SU-DHL-6 (cell line): ENCODE results near the gene NTRK2.

Experiments used
- H2AFZ ChIP-seq: fragments of 200-600 bp; sonication (generic); 2 replicates; pipeline ENCODE4 v1.6.1; 2014; ENCODE audit warnings: low read depth, mild to moderate bottlenecking, moderate library complexity, mixed read lengths, antibody characterized with exemption, low read length; ENCODE audit not compliant: severe bottlenecking
- H3F3A ChIP-seq: fragments of 200-600 bp; shearing (Covaris generic); 2 replicates; pipeline ENCODE4 v1.6.0; 2016; ENCODE audit warnings: antibody characterized with exemption, mild to moderate bottlenecking; ENCODE audit not compliant: insufficient read depth
- H3K27ac ChIP-seq: fragments of 200-600 bp; sonication (generic); 2 replicates; pipeline ENCODE4 v1.5.1; 2016; ENCODE audit warnings: low read depth, mild to moderate bottlenecking, low read length, moderate library complexity, mixed read lengths
- H3K27me3 ChIP-seq: fragments of 200-600 bp; sonication (generic), shearing (Covaris generic); 2 replicates; pipeline ENCODE4 v1.6.0; 2014; ENCODE audit warnings: mild to moderate bottlenecking, low read length
- H3K36me3 ChIP-seq: fragments of 200-600 bp; sonication (generic); 2 replicates; pipeline ENCODE4 v1.6.1; 2014; ENCODE audit warnings: mild to moderate bottlenecking, low read length, mixed read lengths
- H3K4me2 ChIP-seq: fragments of 300-600, 200-600 bp; shearing (Covaris generic), sonication (generic); 2 replicates; pipeline ENCODE4 v1.6.0; 2014; ENCODE audit warnings: low read length, low read depth, mild to moderate bottlenecking; ENCODE audit not compliant: poor library complexity, severe bottlenecking
- H3K4me3 ChIP-seq: fragments of 200-600 bp; sonication (generic); 2 replicates; pipeline ENCODE4 v1.5.1; 2014; ENCODE audit warnings: antibody characterized with exemption, low read length, mild to moderate bottlenecking, mixed read lengths; ENCODE audit not compliant: insufficient read depth, poor library complexity, severe bottlenecking
- H3K79me2 ChIP-seq: fragments of 200-600 bp; sonication (generic); 2 replicates; pipeline ENCODE4 v1.6.1; 2014; ENCODE audit warnings: mild to moderate bottlenecking, low read length, moderate library complexity; ENCODE audit not compliant: insufficient read depth
- H3K9ac ChIP-seq: fragments of 200-600 bp; sonication (generic); 2 replicates; pipeline ENCODE4 v1.7.0; 2014; ENCODE audit warnings: mild to moderate bottlenecking, low read length
- H3K9me2 ChIP-seq: fragments of 200-600 bp; sonication (generic); replicated peaks from 2 replicates; pipeline ENCODE4 v1.6.1; 2014; ENCODE audit warnings: low read length; ENCODE audit not compliant: insufficient read depth
- H3K9me3 ChIP-seq: fragments of 200-600 bp; sonication (generic); 2 replicates; pipeline ENCODE4 v1.6.1; 2014; ENCODE audit warnings: low read length, mixed read lengths; ENCODE audit not compliant: insufficient read depth
- H4K20me1 ChIP-seq: fragments of 200-600 bp; sonication (generic); 2 replicates; pipeline ENCODE4 v1.6.1; 2014; ENCODE audit warnings: low read depth, mild to moderate bottlenecking, antibody characterized with exemption, low read length, moderate library complexity, mixed read lengths
- EZH2phosphoT487 ChIP-seq: fragments of 200-600 bp; sonication (generic), shearing (Covaris generic); conservative IDR thresholded peaks from 2 replicates; pipeline ENCODE4 v1.6.1; 2018; ENCODE audit warnings: mild to moderate bottlenecking, antibody characterized with exemption, low read length, moderate library complexity, mixed read lengths
- TF ChIP-seq, protein P1 (sequence below): fragments of 200-600 bp; sonication (generic); IDR thresholded peaks from one replicate; pipeline ENCODE4 v1.5.1; 2017; ENCODE audit warnings: antibody characterized with exemption, mild to moderate bottlenecking, low read length, moderate library complexity; ENCODE audit not compliant: insufficient read depth, poor library complexity, severe bottlenecking

Gene NTRK2

DNA sequence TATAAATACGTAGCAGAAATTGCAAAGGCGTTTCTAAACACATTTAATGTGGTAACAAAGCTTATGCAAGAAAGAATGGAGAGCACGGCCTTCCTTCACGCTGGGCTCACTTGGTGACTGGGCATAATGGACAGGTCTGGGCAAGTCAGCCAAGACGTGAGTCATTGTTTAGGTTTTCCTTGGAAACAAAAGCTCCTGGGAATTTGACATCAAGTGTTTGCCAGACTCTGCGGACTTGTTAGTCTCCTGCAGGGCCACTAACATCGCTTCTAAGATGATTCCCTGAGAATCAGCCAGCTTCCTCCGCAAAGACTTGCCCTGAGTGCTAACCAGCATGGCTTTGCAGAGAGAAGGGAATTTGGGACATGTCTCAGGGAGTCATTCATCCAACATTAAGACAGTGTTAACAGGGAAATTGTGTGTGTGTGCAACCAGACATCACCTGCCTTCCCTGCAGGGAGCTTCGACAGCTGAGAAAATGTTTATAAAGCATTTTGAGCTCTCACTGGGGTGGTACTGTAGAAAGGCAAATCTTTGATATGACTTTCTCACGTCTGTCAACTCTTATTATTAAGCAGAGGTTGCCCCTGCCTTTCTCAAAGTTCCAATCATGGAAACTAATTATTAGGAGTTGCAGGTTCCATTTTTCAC, 182.5 kb downstream of the NTRK2 start:
- H3K27ac ChIP-seq = no peak overlapping the region
- no peaks in the 10 kb centered on the region for H3K9me3 ChIP-seq
- no peak overlapping the region for H3K9ac ChIP-seq
- H3K4me2 ChIP-seq = no peak overlapping the region
- no peaks in the 10 kb centered on the region for H3K9me2 ChIP-seq
- H3F3A ChIP-seq = no peaks in the 10 kb centered on the region
- TF ChIP-seq, protein P1, sequence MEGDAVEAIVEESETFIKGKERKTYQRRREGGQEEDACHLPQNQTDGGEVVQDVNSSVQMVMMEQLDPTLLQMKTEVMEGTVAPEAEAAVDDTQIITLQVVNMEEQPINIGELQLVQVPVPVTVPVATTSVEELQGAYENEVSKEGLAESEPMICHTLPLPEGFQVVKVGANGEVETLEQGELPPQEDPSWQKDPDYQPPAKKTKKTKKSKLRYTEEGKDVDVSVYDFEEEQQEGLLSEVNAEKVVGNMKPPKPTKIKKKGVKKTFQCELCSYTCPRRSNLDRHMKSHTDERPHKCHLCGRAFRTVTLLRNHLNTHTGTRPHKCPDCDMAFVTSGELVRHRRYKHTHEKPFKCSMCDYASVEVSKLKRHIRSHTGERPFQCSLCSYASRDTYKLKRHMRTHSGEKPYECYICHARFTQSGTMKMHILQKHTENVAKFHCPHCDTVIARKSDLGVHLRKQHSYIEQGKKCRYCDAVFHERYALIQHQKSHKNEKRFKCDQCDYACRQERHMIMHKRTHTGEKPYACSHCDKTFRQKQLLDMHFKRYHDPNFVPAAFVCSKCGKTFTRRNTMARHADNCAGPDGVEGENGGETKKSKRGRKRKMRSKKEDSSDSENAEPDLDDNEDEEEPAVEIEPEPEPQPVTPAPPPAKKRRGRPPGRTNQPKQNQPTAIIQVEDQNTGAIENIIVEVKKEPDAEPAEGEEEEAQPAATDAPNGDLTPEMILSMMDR = no peak
- TF ChIP-seq EZH2phosphoT487 = no peak
- no peaks in the 10 kb centered on the region for H3K36me3 ChIP-seq
- no peak overlapping the region for H2AFZ ChIP-seq
- no peaks in the 10 kb centered on the region for H4K20me1 ChIP-seq
- no peaks in the 10 kb centered on the region for H3K79me2 ChIP-seq
- H3K27me3 ChIP-seq = no peaks in the 10 kb centered on the region
- H3K4me3 ChIP-seq = no peak overlapping the region

DNA sequence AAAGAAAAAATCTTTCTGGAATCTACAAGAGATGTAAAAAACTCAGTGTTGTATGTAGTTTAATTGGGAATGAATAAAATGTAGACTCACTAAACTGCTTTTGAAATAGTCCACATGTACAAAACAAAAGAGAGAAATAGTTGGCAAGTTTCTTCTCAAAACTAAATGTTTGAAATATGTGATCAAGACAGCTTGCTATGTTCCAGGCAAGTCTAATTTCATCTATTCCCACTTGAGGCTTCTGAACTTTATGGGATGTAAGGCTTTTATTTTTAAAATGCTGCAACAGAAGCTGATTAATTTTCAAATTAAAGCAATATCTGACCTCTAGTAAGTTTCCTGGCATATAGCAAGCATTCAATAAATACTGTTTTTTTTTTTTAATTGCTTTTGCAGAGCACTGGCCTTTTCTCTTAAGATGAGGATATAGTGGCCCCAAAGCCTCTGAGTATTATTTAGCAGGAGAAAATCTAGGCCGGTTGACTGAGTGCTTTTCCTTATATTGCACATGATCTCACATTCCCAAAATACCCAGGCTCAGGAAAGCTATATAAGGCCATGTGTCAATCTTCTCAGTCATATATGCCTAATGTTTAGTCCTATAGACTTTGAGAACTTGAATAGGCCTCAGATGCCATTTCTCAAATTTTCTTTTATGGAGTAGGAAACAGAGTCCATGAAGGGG, 183.2 kb downstream of the NTRK2 start:
- TF ChIP-seq EZH2phosphoT487 = no peak
- TF ChIP-seq, protein P1 = no peak
- Histone ChIP-seq H3K4me3 (no peak overlapping the region), H3K27me3 (no peaks in the 10 kb centered on the region), H3K4me2 (no peak overlapping the region), H3K9me3 (no peaks in the 10 kb centered on the region), H3K27ac (no peak overlapping the region), H3F3A (no peaks in the 10 kb centered on the region), H3K79me2 (no peaks in the 10 kb centered on the region), H2AFZ (no peak overlapping the region), H3K36me3 (no peaks in the 10 kb centered on the region), H3K9ac (no peak overlapping the region), H4K20me1 (no peaks in the 10 kb centered on the region), H3K9me2 (no peaks in the 10 kb centered on the region)

DNA sequence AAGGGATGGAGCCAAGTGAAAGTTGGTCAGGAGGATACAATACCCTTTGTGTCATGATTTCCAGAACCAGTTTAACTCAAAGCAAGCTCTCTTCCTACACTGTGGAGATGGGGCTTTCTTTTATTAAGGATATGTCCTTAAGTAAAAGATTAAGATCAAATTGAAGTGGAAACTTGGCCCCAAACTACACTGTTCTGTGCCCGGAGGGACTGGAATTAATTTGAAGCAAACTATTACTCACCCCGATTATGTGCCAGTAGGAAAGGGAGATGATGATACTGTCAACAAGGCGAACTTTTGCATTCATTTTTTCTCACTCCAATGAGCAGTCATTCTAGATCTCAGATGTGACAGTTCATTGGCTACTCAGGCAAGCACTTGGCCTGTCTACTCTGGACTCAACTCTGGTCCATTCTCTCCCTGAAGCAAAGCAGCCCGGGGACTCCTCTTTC, 186.7 kb downstream of the NTRK2 start:
- Histone ChIP-seq H3K9ac (no peak overlapping the region), H4K20me1 (no peaks in the 10 kb centered on the region), H3K9me3 (no peaks in the 10 kb centered on the region), H3K4me3 (no peak overlapping the region), H3K79me2 (no peaks in the 10 kb centered on the region), H3K9me2 (no peaks in the 10 kb centered on the region), H3K27me3 (no peaks in the 10 kb centered on the region), H3F3A (no peaks in the 10 kb centered on the region), H3K36me3 (no peaks in the 10 kb centered on the region), H3K4me2 (no peak overlapping the region), H3K27ac (no peak overlapping the region), H2AFZ (no peak overlapping the region)
- no peak for TF ChIP-seq EZH2phosphoT487
- TF ChIP-seq, protein P1 = no peak
